ENCODE measurements around the gene ZNF652.
"Not testable (repeated sequence)": the region's sequence is repeated elsewhere in the genome, so short reads cannot be mapped to it uniquely, and the experiment has no call there.

ZNF652 gene

GRCh38 chr17:49365126-49365525 lies 3.1 kb upstream of the ZNF652 start:
- H3K9ac ChIP-seq (ENCODE audit: low read depth, low read length) = not testable (repeated sequence)

GRCh38 chr17:49364119-49364518 lies 2.1 kb upstream of the ZNF652 start:
- no peaks in the 10 kb centered on the region for H3K9me3 ChIP-seq (ENCODE audit: control insufficient read depth, insufficient read depth, low read length)
- H3K4me1 ChIP-seq (ENCODE audit: control insufficient read depth, insufficient read depth, low read length) = peaks cover 9% of the 10 kb centered on the region
- no peak overlapping the region for H3K4me3 ChIP-seq (ENCODE audit: low read depth, low read length)
- H3K27me3 ChIP-seq (ENCODE audit: control insufficient read depth, insufficient read depth, low read length) = no peaks in the 10 kb centered on the region
- no peak overlapping the region for H3K9ac ChIP-seq (ENCODE audit: low read depth, low read length)
- H3K36me3 ChIP-seq (ENCODE audit: control insufficient read depth, insufficient read depth, low read length) = no peaks in the 10 kb centered on the region

More at GRCh38 chr17:49365126-49365525, 3.1 kb upstream of the ZNF652 start:
- H3K4me3 ChIP-seq (ENCODE audit: low read depth, low read length); H3K36me3 ChIP-seq (ENCODE audit: control insufficient read depth, insufficient read depth, low read length); H3K4me1 ChIP-seq (ENCODE audit: control insufficient read depth, insufficient read depth, low read length); H3K9me3 ChIP-seq (ENCODE audit: control insufficient read depth, insufficient read depth, low read length); H3K27me3 ChIP-seq (ENCODE audit: control insufficient read depth, insufficient read depth, low read length): not testable (repeated sequence)

- H3K27me3 ChIP-seq (ENCODE audit: control insufficient read depth, insufficient read depth, low read length) = no peaks in the 10 kb centered on the region
- H3K36me3 ChIP-seq (ENCODE audit: control insufficient read depth, insufficient read depth, low read length) = no peaks in the 10 kb centered on the region
- H3K9ac ChIP-seq (ENCODE audit: low read depth, low read length) = no peak overlapping the region
- H3K9me3 ChIP-seq (ENCODE audit: control insufficient read depth, insufficient read depth, low read length) = no peaks in the 10 kb centered on the region
- peaks cover 9% of the 10 kb centered on the region for H3K4me1 ChIP-seq (ENCODE audit: control insufficient read depth, insufficient read depth, low read length)
- H3K4me3 ChIP-seq (ENCODE audit: low read depth, low read length) = no peak overlapping the region
These were observed 1.2 kb upstream of the ZNF652 start for GRCh38 chr17:49363251-49363650.

- no peaks in the 10 kb centered on the region for H3K27me3 ChIP-seq (ENCODE audit: control insufficient read depth, insufficient read depth, low read length)
- H3K36me3 ChIP-seq (ENCODE audit: control insufficient read depth, insufficient read depth, low read length) = no peaks in the 10 kb centered on the region
- no peak overlapping the region for H3K9ac ChIP-seq (ENCODE audit: low read depth, low read length)
- peak overlapping the region; percentile 76 for H3K4me3 ChIP-seq (ENCODE audit: low read depth, low read length)
- peaks cover 9% of the 10 kb centered on the region for H3K4me1 ChIP-seq (ENCODE audit: control insufficient read depth, insufficient read depth, low read length)
- H3K9me3 ChIP-seq (ENCODE audit: control insufficient read depth, insufficient read depth, low read length) = no peaks in the 10 kb centered on the region
These were observed 670 bp upstream of the ZNF652 start for GRCh38 chr17:49362723-49363117.

- Histone ChIP-seq H3K36me3 (ENCODE audit: control insufficient read depth, insufficient read depth, low read length) (no peaks in the 10 kb centered on the region), H3K4me3 (ENCODE audit: low read depth, low read length) (peak overlapping the region; percentile 58), H3K9me3 (ENCODE audit: control insufficient read depth, insufficient read depth, low read length) (no peaks in the 10 kb centered on the region), H3K4me1 (ENCODE audit: control insufficient read depth, insufficient read depth, low read length) (peaks cover 9% of the 10 kb centered on the region), H3K9ac (ENCODE audit: low read depth, low read length) (peak overlapping the region; percentile 82), H3K27me3 (ENCODE audit: control insufficient read depth, insufficient read depth, low read length) (no peaks in the 10 kb centered on the region)
These were observed 735 bp downstream of the ZNF652 start for GRCh38 chr17:49361129-49361901.

- no peaks in the 10 kb centered on the region for H3K9me3 ChIP-seq (ENCODE audit: control insufficient read depth, insufficient read depth, low read length)
- H3K27me3 ChIP-seq (ENCODE audit: control insufficient read depth, insufficient read depth, low read length) = no peaks in the 10 kb centered on the region
- H3K36me3 ChIP-seq (ENCODE audit: control insufficient read depth, insufficient read depth, low read length) = no peaks in the 10 kb centered on the region
- peaks cover 9% of the 10 kb centered on the region for H3K4me1 ChIP-seq (ENCODE audit: control insufficient read depth, insufficient read depth, low read length)
- H3K4me3 ChIP-seq (ENCODE audit: low read depth, low read length) = peak overlapping the region; percentile 58
- H3K9ac ChIP-seq (ENCODE audit: low read depth, low read length) = no peak overlapping the region
These were observed 1.3 kb downstream of the ZNF652 start for GRCh38 chr17:49360796-49361128.

- Histone ChIP-seq H3K4me3 (ENCODE audit: low read depth, low read length) (peak overlapping the region; percentile 58), H3K9me3 (ENCODE audit: control insufficient read depth, insufficient read depth, low read length) (no peaks in the 10 kb centered on the region), H3K4me1 (ENCODE audit: control insufficient read depth, insufficient read depth, low read length) (peaks cover 9% of the 10 kb centered on the region), H3K36me3 (ENCODE audit: control insufficient read depth, insufficient read depth, low read length) (no peaks in the 10 kb centered on the region), H3K27me3 (ENCODE audit: control insufficient read depth, insufficient read depth, low read length) (no peaks in the 10 kb centered on the region), H3K9ac (ENCODE audit: low read depth, low read length) (no peak overlapping the region)
These were observed 1.9 kb downstream of the ZNF652 start for GRCh38 chr17:49359990-49360795.

- H3K4me1 ChIP-seq (ENCODE audit: control insufficient read depth, insufficient read depth, low read length) = peaks cover 9% of the 10 kb centered on the region
- no peaks in the 10 kb centered on the region for H3K36me3 ChIP-seq (ENCODE audit: control insufficient read depth, insufficient read depth, low read length)
- H3K9ac ChIP-seq (ENCODE audit: low read depth, low read length) = no peak overlapping the region
- no peak overlapping the region for H3K4me3 ChIP-seq (ENCODE audit: low read depth, low read length)
- no peaks in the 10 kb centered on the region for H3K9me3 ChIP-seq (ENCODE audit: control insufficient read depth, insufficient read depth, low read length)
- no peaks in the 10 kb centered on the region for H3K27me3 ChIP-seq (ENCODE audit: control insufficient read depth, insufficient read depth, low read length)
These were observed 3.3 kb downstream of the ZNF652 start for GRCh38 chr17:49358641-49359247.

- Histone ChIP-seq H3K27me3 (ENCODE audit: control insufficient read depth, insufficient read depth, low read length) (no peaks in the 10 kb centered on the region), H3K9ac (ENCODE audit: low read depth, low read length) (no peak overlapping the region), H3K4me3 (ENCODE audit: low read depth, low read length) (no peak overlapping the region), H3K9me3 (ENCODE audit: control insufficient read depth, insufficient read depth, low read length) (no peaks in the 10 kb centered on the region), H3K36me3 (ENCODE audit: control insufficient read depth, insufficient read depth, low read length) (no peaks in the 10 kb centered on the region), H3K4me1 (ENCODE audit: control insufficient read depth, insufficient read depth, low read length) (peaks cover 9% of the 10 kb centered on the region)
These were observed 4.5 kb downstream of the ZNF652 start for GRCh38 chr17:49357516-49357915.

GRCh38 chr17:49356320-49356719 lies 5.7 kb downstream of the ZNF652 start:
- Histone ChIP-seq H3K9me3 (ENCODE audit: control insufficient read depth, insufficient read depth, low read length) (no peaks in the 10 kb centered on the region), H3K27me3 (ENCODE audit: control insufficient read depth, insufficient read depth, low read length) (no peaks in the 10 kb centered on the region), H3K9ac (ENCODE audit: low read depth, low read length) (no peak overlapping the region), H3K4me1 (ENCODE audit: control insufficient read depth, insufficient read depth, low read length) (peaks cover 9% of the 10 kb centered on the region), H3K4me3 (ENCODE audit: low read depth, low read length) (no peak overlapping the region), H3K36me3 (ENCODE audit: control insufficient read depth, insufficient read depth, low read length) (no peaks in the 10 kb centered on the region)

GRCh38 chr17:49353607-49354006 lies 8.4 kb downstream of the ZNF652 start:
- Histone ChIP-seq H3K4me3 (ENCODE audit: low read depth, low read length) (no peak overlapping the region), H3K36me3 (ENCODE audit: control insufficient read depth, insufficient read depth, low read length) (no peaks in the 10 kb centered on the region)

More at GRCh38 chr17:49353607-49354006, 8.4 kb downstream of the ZNF652 start:
- Histone ChIP-seq H3K9me3 (ENCODE audit: control insufficient read depth, insufficient read depth, low read length) (no peaks in the 10 kb centered on the region), H3K27me3 (ENCODE audit: control insufficient read depth, insufficient read depth, low read length) (no peaks in the 10 kb centered on the region), H3K4me1 (ENCODE audit: control insufficient read depth, insufficient read depth, low read length) (no peaks in the 10 kb centered on the region), H3K9ac (ENCODE audit: low read depth, low read length) (no peak overlapping the region)

Measured in iPS-15b (cell line).